Ureter (tissue), 1 donor: Measurements from ENCODE around the gene ACSL3. TPM values are rescaled to one million over a fixed set of nuclear protein-coding genes. Genes with fewer than 3 reads are reported as not detected.
"Not testable (repeated sequence)": the region's sequence is repeated elsewhere in the genome, so short reads cannot be mapped to it uniquely, and the experiment has no call there.

Experiments used
- DNase-seq: peaks from one replicate; pipeline ENCODE4 v3.0.0-alpha.2; 2020; ENCODE audit warnings: low spot score
- total RNA-seq: library from RNA; stranded (reverse); gene quantifications from one replicate; pipeline ENCODE4 v1.2.4, GENCODE V29; 2023
- donor health status: DM: yes; HTN: yes; CAD: no.

Gene ACSL3
- total RNA-seq, 1 donor from 2014 or later: 124 TPM

DNA sequence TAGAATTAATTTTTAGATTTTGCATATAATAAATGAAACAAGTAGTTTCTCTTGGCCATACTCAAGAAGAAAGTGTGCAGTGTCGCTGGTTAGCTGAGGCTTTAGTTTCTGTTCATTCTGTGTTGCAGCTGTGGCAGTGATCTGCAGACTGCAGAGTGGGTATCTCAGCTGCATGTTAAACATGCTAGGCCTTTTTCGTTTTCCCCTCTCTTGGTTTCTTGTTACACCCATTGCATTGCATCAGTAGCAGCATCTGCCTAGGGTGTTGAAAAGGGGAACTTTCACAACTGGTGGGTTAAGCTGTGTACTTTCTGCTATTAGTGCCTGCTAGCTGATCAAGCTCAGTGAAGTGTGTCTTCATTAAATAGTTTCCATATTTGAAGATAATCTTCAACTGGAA, 51.3 kb downstream of the ACSL3 start:
- no peak for DNase-seq

DNA sequence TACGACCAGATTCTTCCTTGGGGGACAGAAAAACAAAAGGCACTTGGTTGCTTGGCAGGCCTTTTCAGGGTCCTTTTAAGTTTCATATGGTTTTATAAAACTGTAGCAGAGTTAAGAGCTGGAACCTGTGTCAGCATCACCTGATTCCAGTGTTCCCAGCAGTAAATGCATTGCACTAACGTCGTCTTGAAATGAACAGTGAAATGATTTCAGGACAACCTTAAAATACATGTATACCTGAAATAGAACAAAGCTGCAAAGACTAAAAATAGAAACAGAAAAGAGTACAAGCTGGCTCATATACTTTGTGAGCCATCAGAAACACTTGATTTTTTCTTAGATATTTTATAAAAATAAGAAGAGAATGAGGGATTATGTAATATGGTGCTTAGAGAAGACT, 51.9 kb downstream of the ACSL3 start:
- no peak for DNase-seq

DNA sequence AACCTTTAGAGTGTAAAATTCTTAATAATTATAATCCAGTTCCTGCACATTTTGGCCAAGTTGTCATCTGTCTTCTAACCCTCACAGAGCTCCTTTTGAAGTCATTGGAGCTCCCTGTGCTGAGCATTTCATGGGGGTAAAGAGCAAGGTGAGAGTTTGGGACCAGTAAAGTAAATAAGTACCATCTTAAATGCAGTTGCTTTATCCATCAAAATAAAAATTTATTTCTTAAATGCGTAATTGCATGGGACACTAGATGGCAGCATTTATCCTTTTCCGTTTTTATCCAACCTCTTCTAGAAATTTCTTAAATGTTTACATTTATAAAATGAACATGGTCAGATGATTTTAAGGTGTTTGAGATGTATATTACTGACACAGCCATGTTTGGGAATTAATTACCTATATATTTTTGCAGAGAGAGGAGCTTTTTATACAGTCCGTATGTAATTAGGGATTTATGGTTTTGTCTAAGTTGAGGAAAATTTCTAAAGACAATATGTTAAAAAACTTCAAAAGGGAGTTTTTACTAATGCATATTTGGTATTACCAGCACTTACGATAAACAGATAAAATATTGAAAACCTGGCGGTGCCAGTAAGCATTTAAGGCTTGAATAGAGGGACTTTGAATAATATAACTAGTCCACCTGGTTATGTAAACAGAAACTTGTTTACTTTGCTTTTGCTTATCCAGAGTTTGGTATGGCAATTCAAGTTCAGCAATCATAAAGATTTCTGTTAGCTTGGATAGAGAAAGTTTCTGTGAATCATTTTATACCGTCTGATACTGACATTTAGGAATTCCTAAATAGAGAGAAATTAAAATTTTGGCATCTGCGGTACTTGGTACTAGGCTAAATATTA, 54.5 kb downstream of the ACSL3 start:
- DNase-seq: no peak

- DNase-seq: no peak
Measured at GRCh38 chr2:222916229-222917197, 55.7 kb downstream of the ACSL3 start.

DNA sequence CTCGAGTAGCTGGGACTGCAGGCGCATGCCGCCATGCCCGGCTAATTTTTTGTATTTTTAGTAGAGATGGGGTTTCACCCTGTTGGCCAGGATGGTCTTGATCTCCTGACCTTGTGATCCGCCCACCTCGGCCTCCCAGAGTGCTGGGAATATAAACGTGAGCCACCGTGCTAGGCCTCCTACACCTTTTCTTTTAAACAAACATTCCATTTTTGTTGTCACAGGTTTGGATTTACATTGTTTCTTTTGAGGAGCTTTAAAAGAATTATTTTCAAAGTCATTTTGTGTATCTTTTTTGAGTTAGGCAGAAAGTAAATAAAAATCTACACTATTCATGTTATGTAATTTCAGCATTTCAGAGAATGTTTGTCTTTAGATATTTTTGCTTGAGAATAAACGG, 56.4 kb downstream of the ACSL3 start:
- DNase-seq: not testable (repeated sequence)

DNA sequence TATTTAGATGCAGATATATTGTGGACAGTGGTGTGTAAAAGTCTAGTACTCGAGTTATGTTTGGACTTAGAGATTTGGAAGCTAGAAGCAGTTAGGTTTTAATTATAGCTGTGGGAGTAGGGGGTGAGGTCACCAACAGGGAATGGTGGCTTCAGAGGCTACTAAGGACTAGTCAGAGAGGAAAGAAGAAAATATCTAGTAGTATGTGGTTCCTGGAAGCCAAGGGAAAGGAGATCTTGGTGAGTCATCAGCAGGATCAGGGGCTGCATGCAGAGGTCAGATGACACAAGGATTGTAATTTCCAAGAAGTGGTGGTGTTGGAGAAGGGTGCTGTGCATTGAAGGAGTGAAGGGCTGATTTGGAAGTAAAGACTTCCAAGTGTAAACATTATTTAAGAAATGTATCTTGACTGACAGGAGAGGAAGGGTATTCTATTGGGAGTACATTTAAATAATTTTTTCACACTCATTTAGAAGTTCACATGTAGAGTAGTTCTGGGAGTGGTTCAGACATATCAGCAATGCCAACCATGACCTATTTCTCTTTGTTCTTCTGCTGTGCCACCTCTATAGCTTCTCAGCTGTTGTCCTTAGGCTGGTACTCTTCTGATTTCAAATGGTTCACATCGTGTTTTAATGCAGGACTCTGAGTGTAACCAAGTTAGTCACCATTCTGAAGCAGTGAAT, 59.1 kb downstream of the ACSL3 start:
- DNase-seq: no peak

DNA sequence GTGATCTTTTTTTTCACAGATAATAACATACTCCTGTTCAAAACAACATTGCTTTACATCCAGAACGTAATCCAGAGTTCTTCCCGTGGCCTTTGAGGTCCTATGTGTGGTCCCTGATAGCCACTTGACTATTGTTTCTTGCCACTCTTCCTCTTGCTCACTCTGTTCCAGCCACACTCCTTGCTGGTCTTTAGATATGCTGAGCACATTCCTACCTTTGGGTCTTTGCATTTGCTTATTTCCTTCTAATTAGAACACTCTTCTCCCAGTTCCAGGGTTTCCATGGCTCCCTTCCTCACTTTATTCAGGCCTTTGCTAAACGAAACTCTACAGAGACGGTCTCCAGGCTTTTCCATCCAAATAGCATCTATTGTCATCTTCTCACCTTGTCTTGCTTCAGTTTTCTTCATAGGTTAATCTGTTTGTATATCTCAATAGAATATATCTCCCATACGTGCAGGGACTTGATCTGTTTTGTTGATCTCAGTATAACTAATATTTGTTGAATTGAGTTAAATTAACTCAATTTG, 59.9 kb downstream of the ACSL3 start:
- no peak for DNase-seq

DNA sequence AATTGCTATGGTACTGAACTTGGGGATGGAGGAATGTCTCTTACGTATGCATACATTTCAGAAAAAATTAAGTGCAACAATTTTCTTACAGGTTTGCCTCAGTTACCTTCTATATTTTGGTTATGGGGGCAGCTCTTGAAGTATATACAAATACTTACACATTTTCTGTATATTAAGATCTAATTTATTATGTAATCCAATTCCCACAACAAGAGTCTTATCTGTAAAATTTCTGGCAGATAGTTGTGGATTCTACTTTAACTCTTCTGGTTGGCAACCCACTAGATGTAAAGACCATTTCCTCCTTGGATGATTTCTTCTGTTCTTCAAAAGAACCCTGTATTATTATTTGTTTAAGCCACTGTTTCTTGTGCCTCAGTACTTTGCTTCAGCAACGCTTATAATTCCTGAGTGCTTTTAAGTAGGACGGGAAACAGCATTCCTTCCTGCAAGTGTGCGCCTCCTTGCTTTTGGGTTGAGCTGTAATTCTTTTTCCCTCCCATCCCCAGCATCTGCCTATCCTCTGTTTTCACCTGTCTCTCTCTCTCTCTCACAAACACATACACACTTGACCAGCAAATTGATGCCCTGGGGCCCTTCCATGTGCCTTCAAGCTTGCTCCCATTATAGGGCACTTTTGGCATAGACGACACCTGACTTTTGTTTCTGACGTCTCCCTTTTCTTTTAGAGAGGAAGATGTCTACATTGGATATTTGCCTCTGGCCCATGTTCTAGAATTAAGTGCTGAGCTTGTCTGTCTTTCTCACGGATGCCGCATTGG, 61.4 kb downstream of the ACSL3 start:
- DNase-seq: no peak

DNA sequence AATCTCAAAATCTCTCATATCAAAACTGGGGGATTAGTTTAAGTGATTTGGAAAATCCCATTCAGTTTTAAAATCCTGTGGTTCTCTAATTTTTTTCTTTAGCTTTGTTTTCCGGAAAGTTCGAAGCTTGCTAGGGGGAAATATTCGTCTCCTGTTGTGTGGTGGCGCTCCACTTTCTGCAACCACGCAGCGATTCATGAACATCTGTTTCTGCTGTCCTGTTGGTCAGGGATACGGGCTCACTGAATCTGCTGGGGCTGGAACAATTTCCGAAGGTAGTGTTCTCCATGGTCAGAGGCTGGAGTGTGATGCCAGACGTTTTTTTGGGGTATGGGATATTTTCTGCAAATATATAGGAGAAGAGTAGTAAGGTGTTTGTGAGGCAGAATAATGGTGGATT, 66.1 kb downstream of the ACSL3 start:
- no peak for DNase-seq

DNA sequence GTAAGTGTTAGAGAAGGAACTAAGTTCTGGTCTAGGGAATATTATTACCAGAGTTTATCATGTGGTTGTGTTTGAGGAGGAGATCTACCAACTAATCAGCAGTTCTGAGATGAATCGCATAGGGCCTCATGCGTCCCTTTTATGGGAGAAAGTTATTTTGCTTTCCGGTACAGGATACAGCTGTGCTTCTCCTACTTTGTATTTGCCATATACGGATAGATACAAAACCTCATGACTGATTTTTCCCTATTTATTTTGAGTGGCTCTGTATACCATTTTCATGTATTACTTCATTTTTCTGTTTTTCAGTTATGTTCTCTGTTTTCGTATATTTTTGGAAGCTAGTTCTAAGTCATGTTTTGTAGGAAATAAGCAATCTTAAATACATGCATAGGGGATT, 66.8 kb downstream of the ACSL3 start:
- DNase-seq: no peak

DNA sequence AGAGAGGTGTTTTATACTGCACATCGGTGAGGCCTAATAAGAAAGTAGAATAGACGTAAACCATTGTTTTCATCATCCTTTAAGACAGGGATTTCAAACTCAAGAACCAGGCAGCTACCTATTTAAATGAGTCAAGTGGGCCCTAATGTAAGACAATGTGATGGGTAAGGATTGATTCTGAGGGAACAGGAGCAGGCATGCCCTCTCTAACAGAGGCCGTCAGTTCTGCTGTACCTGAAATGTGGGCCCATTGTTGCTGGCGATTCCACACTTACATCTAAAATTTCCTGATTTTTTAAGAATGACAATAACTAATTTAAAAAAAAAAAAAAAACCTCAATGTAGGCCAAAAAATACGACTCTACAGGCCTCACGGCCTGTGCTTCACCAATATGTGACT, 67.5 kb downstream of the ACSL3 start:
- no peak for DNase-seq

DNA sequence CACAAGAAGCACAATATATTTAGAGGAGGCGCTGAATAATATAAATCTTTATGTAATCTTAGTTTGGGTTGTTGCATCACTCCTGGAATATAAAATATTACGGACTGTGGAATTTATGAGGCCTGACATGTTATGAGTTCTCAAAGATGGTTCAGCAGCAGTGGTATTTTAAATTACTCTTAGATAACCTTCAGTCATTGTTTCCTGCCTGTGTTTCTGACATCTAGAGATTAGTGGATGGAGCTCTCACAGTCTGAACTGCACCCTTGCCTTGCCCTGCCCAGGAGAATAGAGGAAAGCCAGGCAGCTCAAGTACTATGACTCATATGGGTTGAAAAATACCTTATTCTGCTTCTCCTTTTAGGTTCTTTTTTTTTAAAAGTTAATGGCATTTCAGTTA, 70.0 kb downstream of the ACSL3 start:
- DNase-seq: no peak

GRCh38 chr2:222931659-222932058, 70.8 kb downstream of the ACSL3 start:
- no peak for DNase-seq

- no peak for DNase-seq
Measured at GRCh38 chr2:222933458-222933857, 72.6 kb downstream of the ACSL3 start.

DNA sequence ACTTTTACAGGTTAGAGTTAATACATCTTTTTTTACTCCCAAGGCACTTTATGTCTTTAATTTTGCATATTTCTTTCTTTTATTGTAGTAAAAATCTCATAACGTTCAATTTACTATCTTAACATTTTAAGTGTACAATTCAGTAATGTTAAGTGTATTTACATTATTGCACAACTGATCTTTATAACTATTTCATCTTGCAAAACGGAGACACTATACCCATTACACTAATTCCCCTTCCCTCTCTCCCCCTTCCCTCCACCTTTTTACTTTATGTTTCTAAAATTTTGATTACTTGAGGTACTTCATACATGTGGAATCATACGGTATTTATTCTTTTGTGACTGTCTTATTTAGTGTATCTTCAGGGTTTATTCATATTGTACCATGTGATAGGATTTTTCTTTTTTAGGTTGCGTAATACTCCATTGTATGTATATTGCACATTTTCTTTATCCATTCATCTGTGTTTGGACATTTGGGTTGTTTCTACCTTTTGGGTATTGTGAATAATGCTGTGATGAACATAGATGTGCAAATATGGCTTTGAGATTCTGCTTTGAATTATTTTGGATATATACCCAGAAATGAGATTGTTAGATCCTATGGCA, 75.0 kb downstream of the ACSL3 start:
- no peak for DNase-seq

- no peak for DNase-seq
Measured at GRCh38 chr2:222936705-222937104, 75.9 kb downstream of the ACSL3 start.

GRCh38 chr2:222938327-222938726, 77.5 kb downstream of the ACSL3 start:
- DNase-seq: no peak

DNA sequence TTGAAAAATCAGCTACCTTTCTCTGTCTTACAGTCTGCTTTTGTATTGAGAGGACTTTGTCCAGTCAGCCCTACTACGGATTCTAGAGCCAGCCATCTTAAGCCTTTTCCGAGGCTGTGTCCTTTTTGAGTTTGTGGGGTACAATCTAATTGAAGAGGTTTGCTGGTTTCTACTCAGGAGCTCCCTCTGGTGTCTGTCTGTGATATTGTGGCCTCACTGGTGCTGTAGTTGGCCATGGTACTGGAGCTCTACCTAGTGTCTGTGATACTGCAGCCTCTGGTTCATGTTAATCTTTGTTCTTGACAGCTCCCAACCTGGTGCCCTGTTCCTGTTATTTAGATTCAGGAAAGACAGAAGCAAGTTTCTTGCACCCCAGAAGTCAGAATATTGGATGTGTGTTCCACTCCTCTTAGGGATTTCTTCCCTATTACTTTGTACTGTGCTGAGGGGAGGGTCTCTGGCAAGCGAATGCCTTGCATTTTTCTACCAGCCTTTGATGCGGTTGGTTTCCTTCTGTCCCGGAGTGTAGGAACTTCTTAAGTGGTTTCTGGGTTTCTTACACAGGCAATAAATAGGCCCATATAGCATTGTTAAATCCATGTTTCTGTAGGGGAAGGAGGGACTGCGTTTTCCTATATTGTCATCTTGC, 78.5 kb downstream of the ACSL3 start:
- DNase-seq: no peak

GRCh38 chr2:222939979-222940378, 79.1 kb downstream of the ACSL3 start:
- DNase-seq: no peak

GRCh38 chr2:222941510-222942032, 80.7 kb downstream of the ACSL3 start:
- DNase-seq: no peak
